Measurements from ENCODE around the gene GARIN3. TPM values are rescaled to one million over a fixed set of nuclear protein-coding genes. Genes with fewer than 3 reads are reported as not detected.
"Not testable (repeated sequence)": the region's sequence is repeated elsewhere in the genome, so short reads cannot be mapped to it uniquely, and the experiment has no call there.

The GARIN3 gene
- not detected for total RNA-seq

DNA sequence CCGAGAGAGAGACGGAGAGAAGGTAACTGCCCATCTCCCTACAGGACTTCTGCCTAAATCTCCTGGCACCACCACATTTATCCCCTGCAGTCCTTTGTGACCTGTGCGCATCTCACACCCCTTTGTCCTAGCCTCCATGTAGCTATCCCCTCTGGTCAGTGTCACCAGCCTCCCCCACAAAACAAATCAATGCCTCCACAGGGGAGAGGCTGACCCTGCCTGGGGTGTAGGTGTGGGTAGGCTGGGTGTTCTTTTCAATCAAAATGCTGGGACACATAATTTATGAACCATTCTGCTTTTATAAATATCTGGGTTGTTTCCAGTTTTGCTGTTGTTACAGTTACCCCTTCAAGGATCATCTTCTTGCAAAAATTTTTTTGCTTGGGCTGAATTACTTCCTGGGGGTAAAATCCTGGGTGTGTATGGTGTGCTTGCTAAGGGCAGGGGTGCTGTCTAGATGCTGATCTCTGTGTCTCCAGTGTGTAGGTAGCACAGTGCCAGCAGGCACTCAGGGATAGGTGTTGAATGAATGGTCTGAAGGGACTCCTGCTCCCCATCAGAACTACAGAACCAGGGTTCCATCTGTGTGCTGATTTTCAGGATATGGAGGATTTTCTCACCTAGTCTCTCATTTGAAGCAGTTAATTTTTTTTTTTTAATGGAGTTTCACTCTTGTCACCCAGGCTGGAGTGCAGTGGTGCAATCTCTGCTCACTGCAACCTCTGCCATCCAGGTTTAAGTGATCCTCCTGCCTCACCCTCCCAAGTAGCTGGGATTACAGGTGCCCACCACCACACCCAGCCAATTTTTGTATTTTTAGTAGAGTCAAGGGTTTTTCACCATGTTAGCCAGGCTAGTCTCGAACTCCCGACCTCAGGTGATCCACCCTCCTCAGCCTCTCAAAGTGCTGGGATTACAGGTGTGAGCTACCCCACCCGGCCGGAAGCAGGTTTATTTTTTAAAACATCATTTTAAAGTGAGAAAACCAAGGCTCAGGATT, at the start of gene GARIN3:
TSS of gene GARIN3 (minus strand) at position 51 of the 1,000 bp plus-strand sequence. CDS start 96 bp downstream, outside the sequence.
- ATAC-seq: no peak
- DNase-seq (ENCODE audit: low spot score): no peak
- intact Hi-C loops (cut with DNase I): no loop called here

DNA sequence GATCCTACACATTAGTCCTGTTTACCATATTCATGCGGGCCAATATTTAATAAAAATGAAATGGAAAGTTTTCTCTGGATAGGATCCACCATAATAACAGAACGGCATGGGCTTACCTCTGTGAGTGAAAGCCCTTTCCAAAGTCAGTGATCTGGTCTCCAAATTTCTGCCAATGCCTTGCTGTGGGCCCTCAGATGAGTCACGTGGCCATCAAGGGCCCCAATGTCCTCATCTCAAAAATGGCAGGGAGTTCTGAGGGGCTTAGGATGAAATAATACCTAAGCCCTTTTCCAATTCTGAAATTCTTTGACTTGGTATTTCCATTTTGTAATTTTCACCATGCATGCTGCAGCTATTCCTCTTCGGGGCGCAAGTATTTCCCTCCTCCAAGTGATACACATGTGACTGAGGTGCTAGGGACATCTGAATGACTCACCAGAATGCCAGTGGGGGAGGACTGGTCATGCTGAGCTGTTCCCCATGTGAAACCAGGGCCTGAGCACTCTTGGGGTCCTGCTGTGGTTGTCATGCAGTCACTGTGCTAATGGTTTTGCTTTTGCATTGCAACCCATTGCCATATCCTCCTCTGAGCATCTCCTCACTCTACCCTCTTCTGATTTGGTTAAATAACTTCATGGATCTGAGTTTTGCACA, 49.6 kb upstream of the GARIN3 start:
- ATAC-seq (no peak), DNase-seq (ENCODE audit: low spot score) (no peak)
- intact Hi-C loops (cut with DNase I): no loop called here

DNA sequence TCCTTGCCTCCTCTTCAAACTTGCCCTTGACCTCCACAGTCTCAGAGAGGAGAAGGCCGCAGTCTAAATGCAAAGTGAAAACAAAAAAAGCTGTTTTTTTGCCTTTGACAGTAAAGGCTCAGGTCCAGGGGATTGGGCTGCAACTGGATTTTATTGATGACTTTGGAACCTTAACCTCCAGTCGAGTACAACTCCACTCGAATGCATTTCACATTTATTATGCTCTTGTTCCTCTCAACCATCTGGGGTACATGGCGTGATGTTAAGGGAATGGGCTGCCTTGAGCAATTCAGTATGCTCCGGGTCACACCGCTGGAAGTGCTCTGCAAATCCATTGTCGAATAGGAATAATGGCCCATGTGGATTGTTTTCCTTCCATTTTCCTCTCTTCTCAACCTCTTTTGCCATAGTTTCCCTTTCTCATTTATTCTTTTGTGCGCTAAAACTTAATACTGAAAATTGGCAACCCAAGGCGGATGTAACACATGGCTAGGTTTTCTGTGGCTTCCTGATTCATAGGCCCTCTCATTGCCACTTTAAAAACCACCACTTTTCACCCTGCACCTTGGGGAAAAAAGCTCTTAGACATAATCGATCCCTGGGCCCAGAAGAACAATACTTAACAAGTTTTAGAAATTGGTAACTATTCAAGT, 48.9 kb upstream of the GARIN3 start:
- ATAC-seq (no peak), DNase-seq (ENCODE audit: low spot score) (no peak)
- intact Hi-C loops (cut with DNase I): no loop called here

DNA sequence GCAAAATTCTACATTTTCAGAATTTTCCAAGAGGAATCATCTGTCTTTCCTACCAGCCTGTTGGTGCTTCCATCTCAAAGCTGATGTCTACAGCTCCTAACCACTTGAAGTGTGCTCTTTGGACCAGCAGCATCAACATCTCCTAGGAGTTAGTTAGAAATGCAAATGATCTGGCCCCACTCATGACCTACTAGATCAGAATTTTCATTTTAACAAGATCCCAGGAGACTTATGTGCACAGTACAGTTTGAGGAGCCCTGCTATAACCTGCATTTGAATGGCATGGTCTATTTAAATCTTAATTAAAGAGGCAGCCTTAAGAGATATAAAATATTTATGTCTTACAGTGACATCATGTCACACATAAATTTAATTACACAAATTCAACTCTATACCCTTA, 48.4 kb upstream of the GARIN3 start:
- intact Hi-C loops (cut with DNase I): no loop called here
- DNase-seq (ENCODE audit: low spot score): no peak
- ATAC-seq: no peak

DNA sequence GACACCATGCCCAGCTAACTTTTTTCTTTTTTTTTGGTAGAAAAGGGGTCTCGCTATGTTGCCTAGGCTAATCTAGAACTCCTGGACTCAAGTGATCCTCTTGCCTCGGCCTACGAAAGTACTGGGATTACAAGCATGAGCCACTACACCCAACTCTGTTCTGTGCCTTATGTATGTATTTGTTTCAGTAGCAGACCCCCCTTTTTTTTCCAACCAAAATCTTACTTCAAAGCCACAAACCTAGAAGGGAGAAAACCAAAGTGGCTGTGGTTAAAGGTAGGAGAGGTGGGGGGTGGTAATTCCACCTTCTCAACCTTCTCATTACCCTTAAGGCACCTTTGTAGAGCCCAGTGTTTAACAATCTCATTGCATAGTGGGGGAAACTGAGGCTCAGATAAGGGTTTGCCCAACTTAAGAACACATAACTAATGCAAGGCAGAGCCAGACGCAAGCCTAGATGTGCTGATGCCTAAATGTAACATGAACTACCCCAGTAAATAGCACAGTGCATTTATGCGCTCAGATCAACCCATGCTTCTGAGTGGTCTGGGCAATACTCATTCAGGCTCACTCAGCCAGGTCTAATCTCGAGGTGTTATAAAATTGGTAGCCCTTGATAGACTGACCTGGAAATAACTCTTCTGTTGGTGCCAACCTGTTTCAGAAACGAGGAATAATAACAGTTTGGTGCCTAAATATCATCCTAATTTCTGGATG, 47.6 kb upstream of the GARIN3 start:
- ATAC-seq (no peak), DNase-seq (ENCODE audit: low spot score) (no peak)
- intact Hi-C loops (cut with DNase I): no loop called here

DNA sequence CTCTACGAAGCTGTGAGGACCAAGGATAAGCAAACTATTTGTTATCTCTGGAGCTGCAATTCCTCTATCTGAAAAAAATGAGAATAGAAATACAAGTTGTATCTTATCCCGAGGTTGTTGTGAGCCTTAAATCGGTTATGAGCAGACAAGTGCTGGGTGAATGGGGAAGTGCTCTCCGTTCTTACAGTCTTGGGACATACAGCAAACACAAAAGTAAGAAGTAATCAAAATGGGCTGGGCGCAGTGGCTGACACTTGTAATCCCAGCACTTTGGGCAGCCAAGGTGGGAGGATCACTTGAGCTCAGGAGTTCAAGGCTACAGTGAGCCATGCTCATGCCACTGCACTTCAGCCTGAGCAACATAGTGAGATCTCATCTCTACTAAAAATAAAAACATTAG, 46.2 kb upstream of the GARIN3 start:
- ATAC-seq (no peak), DNase-seq (ENCODE audit: low spot score) (no peak)
- intact Hi-C loops (cut with DNase I): no loop called here

DNA sequence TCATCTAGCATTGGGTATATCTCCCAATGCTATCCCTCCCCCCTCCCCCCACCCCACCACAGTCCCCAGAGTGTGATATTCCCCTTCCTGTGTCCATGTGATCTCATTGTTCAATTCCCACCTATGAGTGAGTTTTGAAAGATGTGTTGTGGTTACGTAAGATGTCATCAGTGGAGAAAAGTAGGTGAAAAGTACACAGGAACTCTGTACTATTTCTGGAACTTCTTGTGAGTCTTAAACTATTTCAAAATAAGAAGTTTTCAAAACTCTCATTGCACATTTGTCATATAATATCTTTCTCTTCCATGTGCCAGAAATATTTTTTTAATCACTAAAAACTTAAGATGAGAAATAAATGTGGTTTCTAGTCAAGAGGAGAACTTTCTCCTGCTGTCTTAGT, 44.6 kb upstream of the GARIN3 start:
- peak; percentile 82 for ATAC-seq
- intact Hi-C loops (cut with DNase I); DNase-seq (ENCODE audit: low spot score): not testable (repeated sequence)

DNA sequence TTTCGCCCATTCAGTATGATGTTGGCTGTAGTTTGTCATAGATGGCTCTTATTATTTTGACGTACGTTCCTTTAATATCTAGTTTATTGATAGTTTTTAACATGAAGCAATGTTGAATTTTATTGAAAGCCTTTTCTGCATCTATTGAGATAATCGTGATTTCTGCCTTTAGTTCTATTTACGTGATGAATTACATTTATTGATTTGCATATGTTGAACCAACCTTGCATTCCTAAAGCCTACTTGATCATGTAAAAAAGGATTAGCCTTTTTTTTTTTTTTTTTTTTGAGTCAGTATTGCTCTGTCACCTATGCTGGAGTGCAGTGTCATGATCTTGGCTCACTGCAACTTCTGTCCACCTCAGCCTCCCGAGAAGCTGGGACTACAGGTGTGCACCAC, 39.6 kb upstream of the GARIN3 start:
- intact Hi-C loops (cut with DNase I): no loop called here
- ATAC-seq: no peak
- DNase-seq (ENCODE audit: low spot score): no peak

DNA sequence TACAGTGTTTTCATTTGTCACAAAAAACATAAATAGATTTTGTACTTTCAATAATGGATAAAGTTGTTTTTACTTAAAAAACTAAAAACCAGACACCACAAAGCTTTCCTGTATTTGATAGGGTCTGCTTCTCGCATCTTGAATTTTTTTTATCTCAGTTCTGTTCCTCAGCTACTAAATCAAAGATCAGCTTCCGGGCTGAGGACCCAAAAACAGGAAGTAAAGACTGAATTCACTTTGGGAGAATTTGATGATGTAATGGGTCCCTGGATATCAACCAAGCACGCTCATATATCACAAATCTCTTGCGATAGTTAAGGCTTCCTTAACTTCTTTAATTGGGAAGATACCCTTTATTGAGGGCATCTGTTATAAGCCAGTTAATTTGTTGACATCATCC, 38.7 kb upstream of the GARIN3 start:
- DNase-seq (ENCODE audit: low spot score) (no peak), ATAC-seq (no peak)

DNA sequence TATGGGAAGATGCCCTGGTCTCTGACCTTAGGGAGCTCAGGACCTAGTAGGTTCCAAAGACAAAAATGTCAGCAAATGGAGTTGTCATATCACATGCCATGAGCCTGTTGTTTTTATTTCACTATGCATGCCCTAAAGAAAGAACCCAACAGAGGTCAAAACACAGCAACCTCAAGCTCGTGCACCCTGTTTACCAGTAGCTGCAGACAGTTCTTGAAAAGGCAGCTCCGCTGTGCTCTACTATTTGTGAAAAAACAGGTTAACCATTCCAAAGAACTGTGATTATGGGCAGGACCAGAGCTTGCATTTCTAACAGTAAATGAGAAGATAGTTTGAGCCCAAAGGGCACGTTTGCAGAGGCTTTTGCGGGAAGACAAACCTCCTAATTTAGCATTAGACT, 37.4 kb upstream of the GARIN3 start:
- intact Hi-C loops (cut with DNase I): no loop called here

More for the DNA sequence above, 38.7 kb upstream of the GARIN3 start:
- intact Hi-C loops (cut with DNase I): no loop called here

DNA sequence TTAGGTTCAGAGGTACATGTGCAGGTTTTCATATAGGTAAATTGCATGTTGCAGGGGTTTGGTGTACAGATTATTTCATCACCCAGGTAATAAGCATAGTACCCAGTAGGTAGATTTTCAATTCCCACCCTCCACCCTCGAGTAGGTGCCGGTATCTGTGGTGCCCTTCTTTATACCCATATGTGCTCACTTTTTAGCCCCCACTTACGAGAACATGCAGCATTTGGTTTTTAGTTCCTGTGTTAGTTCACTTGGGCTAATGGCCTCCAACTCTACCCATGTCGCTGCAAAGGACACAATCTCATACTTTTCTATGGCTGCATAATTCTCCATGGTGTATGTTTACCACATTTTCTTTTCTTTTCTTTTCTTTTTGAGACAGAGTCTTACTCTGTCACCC, 35.8 kb upstream of the GARIN3 start:
- DNase-seq (ENCODE audit: low spot score): no peak
- intact Hi-C loops (cut with DNase I): no loop called here
- no peak for ATAC-seq

More for the DNA sequence above, 37.4 kb upstream of the GARIN3 start:
- no peak for ATAC-seq
- no peak for DNase-seq (ENCODE audit: low spot score)

DNA sequence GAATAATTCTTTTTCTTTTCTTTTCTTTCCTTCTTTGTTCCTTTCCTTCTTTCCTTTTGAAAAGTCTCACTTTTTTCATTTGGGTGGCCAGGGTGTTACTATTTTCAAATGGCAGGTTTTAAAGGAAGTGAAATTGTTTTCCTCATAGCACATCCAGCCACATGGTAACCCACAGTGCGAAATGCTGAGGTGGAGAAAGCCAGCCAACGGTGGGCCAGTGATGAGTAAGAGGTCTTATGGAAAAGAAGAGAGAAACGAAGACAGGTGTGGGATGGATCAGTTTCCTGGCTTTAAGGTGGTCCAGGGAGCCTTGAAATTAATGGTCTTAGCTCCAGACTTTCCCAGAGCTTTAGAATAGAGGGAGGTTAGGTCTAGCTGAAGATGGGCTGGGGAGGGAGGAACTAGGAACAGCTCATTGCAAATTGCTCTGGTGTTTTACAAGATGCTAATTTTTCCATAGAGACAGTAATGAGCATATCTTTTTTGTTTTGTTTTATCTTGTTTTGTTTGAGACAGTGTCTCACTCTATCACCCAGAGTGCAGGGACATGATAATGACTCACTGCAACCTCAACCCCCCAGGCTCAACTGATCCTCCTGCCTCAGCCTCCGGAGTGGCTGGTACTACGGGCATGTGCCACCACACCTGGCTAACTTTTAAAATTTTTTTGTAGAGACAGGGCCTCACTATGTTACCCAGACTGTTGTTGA, 32.4 kb upstream of the GARIN3 start:
- intact Hi-C loops (cut with DNase I): no loop called here
- ATAC-seq (no peak), DNase-seq (ENCODE audit: low spot score) (no peak)

DNA sequence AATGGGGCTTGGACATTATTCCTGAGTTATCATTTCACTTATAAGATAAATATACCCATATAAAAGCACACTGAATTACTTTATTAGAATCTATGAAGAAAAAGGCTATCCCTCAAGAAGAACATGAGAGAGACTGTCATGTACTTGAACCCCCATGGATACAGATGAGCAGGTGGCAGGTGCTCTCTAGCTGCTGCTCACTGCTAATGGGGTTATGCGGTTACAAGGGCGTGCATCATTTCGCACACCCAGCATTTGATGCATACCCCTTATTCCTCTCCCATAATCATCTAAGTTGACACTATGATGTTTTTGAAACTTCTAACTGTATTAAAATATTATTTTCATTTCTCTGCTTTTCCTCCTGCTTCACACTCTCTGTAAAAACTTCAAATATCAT, 31.0 kb upstream of the GARIN3 start:
- no peak for ATAC-seq
- intact Hi-C loops (cut with DNase I): no loop called here
- no peak for DNase-seq (ENCODE audit: low spot score)

DNA sequence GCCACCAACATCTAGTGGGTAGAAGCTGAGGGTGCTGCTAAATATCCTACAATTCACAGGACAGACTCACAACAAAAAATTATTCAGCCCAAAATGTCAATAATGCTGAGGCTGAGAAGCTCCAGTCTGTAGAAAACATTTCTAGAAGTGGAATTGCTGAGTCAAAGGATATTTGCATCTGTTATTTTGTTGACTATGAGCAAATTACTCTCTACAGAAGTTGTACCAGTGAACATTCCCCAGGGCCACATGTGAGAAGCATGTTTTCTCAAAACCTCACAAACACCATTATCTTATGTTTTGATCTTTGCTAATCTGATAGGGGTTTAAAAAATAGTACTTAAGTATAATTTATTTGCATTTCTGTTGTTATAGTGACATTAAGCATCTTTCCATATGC, 30.0 kb upstream of the GARIN3 start:
- ATAC-seq: no peak
- intact Hi-C loops (cut with DNase I): no loop called here
- no peak for DNase-seq (ENCODE audit: low spot score)

DNA sequence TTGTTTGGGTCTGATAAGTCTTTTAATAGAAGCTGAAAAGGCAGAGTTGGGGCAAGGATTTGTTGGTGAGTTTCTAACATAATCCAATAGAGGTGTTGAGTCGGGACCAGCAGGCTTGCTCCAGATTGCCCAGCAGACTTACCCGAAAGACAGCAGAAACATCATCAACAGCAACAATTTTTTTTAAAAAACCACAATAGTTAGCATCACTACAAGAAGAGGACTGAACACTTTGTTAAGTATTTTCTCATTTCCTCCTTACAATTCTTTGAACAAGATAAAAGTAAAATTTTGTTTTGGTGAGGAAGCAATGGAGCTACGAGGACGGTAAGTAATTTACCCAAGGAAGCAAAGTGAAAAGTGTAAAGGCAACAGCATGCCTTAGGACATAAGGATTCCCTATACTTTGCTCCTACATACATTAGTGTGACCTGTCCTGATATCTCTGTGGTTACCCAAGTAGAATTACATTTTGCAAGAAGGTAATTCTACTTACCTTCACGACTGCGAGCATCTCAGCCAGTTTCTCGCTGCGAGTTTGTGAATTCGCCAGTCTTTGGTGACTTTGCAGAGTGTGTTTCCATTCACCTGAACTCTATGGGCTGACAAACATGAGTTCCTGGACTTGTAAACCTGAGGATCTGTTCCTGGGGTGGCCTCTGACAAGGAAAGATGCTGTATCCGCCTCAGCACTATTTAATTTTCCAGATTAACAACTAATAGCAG, 27.8 kb upstream of the GARIN3 start:
- ATAC-seq (no peak), DNase-seq (ENCODE audit: low spot score) (no peak)
- intact Hi-C loops (cut with DNase I): no loop called here

DNA sequence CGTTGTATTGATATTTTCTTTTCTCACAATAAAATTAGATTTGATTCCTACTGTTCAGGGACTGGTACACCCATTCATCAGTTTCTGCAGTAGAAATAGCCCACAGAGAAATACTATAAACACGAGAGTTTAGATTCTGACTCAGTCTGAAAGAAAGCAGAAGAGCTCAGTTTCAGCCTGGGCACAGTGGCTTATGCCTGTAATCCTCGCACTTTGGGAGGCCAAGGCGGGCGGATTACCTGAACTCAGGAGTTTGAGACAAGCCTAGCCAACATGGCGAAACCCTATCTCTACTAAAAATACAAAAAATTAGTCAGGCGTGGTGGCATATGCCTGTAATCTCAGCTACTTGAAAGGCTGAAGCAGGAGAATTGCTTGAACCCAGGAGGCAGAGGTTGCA, 23.2 kb upstream of the GARIN3 start:
- intact Hi-C loops (cut with DNase I): no loop called here
- ATAC-seq (no peak), DNase-seq (ENCODE audit: low spot score) (no peak)

DNA sequence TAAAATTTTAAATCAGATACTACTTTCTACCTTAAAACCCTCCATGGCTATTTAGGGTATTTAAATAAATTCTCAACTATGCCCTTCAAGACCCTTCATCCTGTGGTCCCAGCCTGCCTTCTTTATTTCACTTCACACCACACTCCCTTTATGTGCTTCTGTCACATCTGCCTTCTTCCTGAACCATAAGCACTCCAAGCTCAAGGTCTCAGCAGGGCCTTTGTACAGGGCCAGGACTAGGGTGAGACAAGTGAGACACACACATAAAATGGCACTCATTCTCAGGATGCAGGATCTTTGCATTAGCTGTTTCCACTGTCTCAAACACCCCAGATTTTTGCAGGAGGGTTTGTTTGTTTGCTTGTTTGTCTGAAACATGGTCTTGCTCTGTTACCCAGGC, 22.2 kb upstream of the GARIN3 start:
- DNase-seq (ENCODE audit: low spot score) (no peak), ATAC-seq (no peak)
- intact Hi-C loops (cut with DNase I): no loop called here
